ENCODE measurements around the gene CD200R1. TPM values are rescaled to one million over a fixed set of nuclear protein-coding genes. Genes with fewer than 3 reads are reported as not detected.

CD200R1 gene
- total and polyA plus RNA-seq, 9 of the 15 experiments (the other 6 are each of a cell fraction or from before 2014, with no cell fraction given), result 0.04 to 0.23 (median 0.09) TPM; not detected in 5

DNA sequence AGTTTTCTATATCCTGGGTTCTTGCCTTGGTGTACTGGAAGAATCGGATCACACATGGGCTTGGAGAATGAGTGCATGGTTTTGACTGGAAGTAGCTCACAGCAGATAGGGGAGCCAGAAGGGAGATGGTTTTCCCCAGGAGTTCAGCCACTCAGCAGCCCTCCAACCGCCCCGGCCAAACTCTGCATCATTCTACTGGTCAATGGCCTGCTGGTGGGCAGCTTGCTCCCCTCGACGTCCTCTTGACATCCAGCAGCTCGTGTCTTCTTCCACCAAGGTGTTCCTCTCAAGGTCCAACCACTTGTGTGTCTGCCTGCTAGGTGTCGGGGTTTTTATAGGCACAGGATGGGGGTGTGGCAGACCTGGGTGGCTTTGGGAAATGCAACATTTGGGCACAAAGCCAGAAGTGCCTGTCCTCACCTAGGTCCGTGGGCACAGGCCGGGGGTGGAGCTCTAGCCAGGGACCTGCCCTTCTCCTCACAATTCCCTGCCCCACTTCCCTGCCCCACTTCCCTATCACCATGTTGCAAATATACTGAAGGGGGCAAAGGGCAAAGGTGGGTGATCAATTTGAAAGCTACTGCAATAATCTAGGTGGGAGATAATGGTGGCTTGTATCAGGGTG, 12.9 kb upstream of the CD200R1 start:
- no peaks in the 10 kb centered on the region; a peak in 1 of 5 replicates for H3K4me1 ChIP-seq (replicated peaks in 1 of 2; ENCODE audit: control insufficient read depth in 2 of 2, insufficient read depth in 2 of 2, low read length in 2 of 2)
- intact Hi-C loops (cut with micrococcal nuclease), result no loop called here
- H3K9me3 ChIP-seq (replicated peaks; ENCODE audit: control insufficient read depth, insufficient read depth, low read depth, low read length), result no peaks in the 10 kb centered on the region
- H3K9ac ChIP-seq (ENCODE audit: insufficient read depth in 1 of 2, low read depth in 2 of 2, low read length in 2 of 2), result no peak overlapping the region
- WGBS (ENCODE audit: insufficient coverage, low coverage, missing lambda C conversion rate), result 53% methylated on average over 9 of the region's 9 CpGs
- H3K27ac ChIP-seq (ENCODE audit: extremely low read depth, low read depth, low read length), result no peak overlapping the region
- in situ Hi-C loops (cut with MboI), result loop anchor here (10.0 kb wide), 1 partner anchor 343 kb away; the partner anchor contains the start of gene CCDC80
- TF ChIP-seq SREBF2 (CRISPR knock-in tag; IDR thresholded peaks at IDR 0.05) (no peak), HINFP (tag; conservative IDR thresholded peaks at IDR 0.05; ENCODE audit: low read depth) (peak; percentile 84), NFIC (IDR thresholded peaks at IDR 0.05) (peak; percentile 55)
- ChIA-PET POLR2A (no interaction called here), CTCF (ENCODE audit: low intra/inter-chr PET ratio) (no interaction called here)
- no peak overlapping the region for H3K4me3 ChIP-seq
- no peaks in the 10 kb centered on the region for H3K36me3 ChIP-seq (ENCODE audit: control insufficient read depth, insufficient read depth, low read length)
- H2AFZ ChIP-seq (ENCODE audit: low read depth, low read length), result no peak overlapping the region
- no peak for FAIRE-seq
- H4K20me1 ChIP-seq (replicated peaks; ENCODE audit: control insufficient read depth, insufficient read depth, low read length), result no peaks in the 10 kb centered on the region
- no peak for DNase-seq (ENCODE audit: extremely low read depth in 1 of 4, low spot score in 3 of 4)
- H3K27me3 ChIP-seq (ENCODE audit: control insufficient read depth in 2 of 2, insufficient read depth in 2 of 2, low read length in 2 of 2), result no peaks in the 10 kb centered on the region
- no peaks in the 10 kb centered on the region for H3K9me1 ChIP-seq (ENCODE audit: control insufficient read depth, insufficient read depth, low read length)
- BruUV-seq (replicated peaks), result no TSS peak
- ATAC-seq, result no peak
- no peak overlapping the region for H3K4me2 ChIP-seq (ENCODE audit: insufficient read depth, low read length)
- H3K79me2 ChIP-seq (ENCODE audit: control insufficient read depth, insufficient read depth, low read length), result peaks cover 18% of the 10 kb centered on the region

- H4K20me1 ChIP-seq (replicated peaks; ENCODE audit: control insufficient read depth, insufficient read depth, low read length), result no peaks in the 10 kb centered on the region
- H3K36me3 ChIP-seq (ENCODE audit: control insufficient read depth, insufficient read depth, low read length), result no peaks in the 10 kb centered on the region
- TF ChIP-seq NFIC (IDR thresholded peaks at IDR 0.05) (peak; percentile 79), ZNF778 (CRISPR knock-in tag; IDR thresholded peaks at IDR 0.05) (no peak)
- TF ChIP-seq, protein P1, sequence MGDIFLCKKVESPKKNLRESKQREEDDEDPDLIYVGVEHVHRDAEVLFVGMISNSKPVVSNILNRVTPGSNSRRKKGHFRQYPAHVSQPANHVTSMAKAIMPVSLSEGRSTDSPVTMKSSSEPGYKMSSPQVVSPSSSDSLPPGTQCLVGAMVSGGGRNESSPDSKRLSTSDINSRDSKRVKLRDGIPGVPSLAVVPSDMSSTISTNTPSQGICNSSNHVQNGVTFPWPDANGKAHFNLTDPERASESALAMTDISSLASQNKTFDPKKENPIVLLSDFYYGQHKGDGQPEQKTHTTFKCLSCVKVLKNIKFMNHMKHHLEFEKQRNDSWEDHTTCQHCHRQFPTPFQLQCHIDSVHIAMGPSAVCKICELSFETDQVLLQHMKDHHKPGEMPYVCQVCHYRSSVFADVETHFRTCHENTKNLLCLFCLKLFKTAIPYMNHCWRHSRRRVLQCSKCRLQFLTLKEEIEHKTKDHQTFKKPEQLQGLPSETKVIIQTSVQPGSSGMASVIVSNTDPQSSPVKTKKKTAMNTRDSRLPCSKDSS (IDR thresholded peaks at IDR 0.05; ENCODE audit: low read depth, partially characterized antibody), result no peak
- H3K9me3 ChIP-seq (replicated peaks; ENCODE audit: control insufficient read depth, insufficient read depth, low read depth, low read length), result no peaks in the 10 kb centered on the region
- H3K4me2 ChIP-seq (ENCODE audit: insufficient read depth, low read length), result no peak overlapping the region
- no peak for ATAC-seq
- H3K79me2 ChIP-seq (ENCODE audit: control insufficient read depth, insufficient read depth, low read length), result no peaks in the 10 kb centered on the region
- intact Hi-C loops (cut with micrococcal nuclease) (no loop called here), in situ Hi-C loops (cut with MboI) (loop anchor here (10.0 kb wide), 1 partner anchor 340 kb away; the partner anchor contains the start of gene CCDC80)
- no peak overlapping the region for H3K9ac ChIP-seq (ENCODE audit: insufficient read depth in 1 of 2, low read depth in 2 of 2, low read length in 2 of 2)
- 48% methylated on average over 2 of the region's 2 CpGs for WGBS (ENCODE audit: insufficient coverage, low coverage, missing lambda C conversion rate)
- BruUV-seq (replicated peaks), result no TSS peak
- H3K9me1 ChIP-seq (ENCODE audit: control insufficient read depth, insufficient read depth, low read length), result no peaks in the 10 kb centered on the region
- no peak for FAIRE-seq
- CTCF ChIA-PET (ENCODE audit: low intra/inter-chr PET ratio), result no interaction called here
- no peaks in the 10 kb centered on the region; a peak in 1 of 5 replicates for H3K4me1 ChIP-seq (replicated peaks in 1 of 2; ENCODE audit: control insufficient read depth in 2 of 2, insufficient read depth in 2 of 2, low read length in 2 of 2)
- no peak for DNase-seq (ENCODE audit: extremely low read depth in 1 of 4, low spot score in 3 of 4)
- no peak overlapping the region for H2AFZ ChIP-seq (ENCODE audit: low read depth, low read length)
- H3K4me3 ChIP-seq, result no peak overlapping the region
- POLR2A ChIA-PET, result no interaction called here
- H3K27ac ChIP-seq (ENCODE audit: extremely low read depth, low read depth, low read length), result no peak overlapping the region
- no peaks in the 10 kb centered on the region for H3K27me3 ChIP-seq (ENCODE audit: control insufficient read depth in 2 of 2, insufficient read depth in 2 of 2, low read length in 2 of 2)
Observed at GRCh38 chr3:112984485-112984884, 9.6 kb upstream of the CD200R1 start.

All from K562 (cell line).